Measurements from ENCODE around the gene UVRAG.

UVRAG gene

GRCh38 chr11:75776546-75776945 is 38.5 kb upstream of the UVRAG start:
- H3K9ac ChIP-seq (ENCODE audit: low read depth, low read length): no peak overlapping the region
- H3K27me3 ChIP-seq (ENCODE audit: control insufficient read depth, insufficient read depth, low read length): peaks cover 36% of the 10 kb centered on the region
- no peaks in the 10 kb centered on the region for H3K4me1 ChIP-seq (ENCODE audit: control insufficient read depth, insufficient read depth, low read length)

GRCh38 chr11:75777461-75778110 is 37.4 kb upstream of the UVRAG start:
- Histone ChIP-seq H3K9me3 (replicated peaks; ENCODE audit: low read length) (no peaks in the 10 kb centered on the region), H3K4me1 (ENCODE audit: control insufficient read depth, insufficient read depth, low read length) (peaks cover 2% of the 10 kb centered on the region), H3K4me2 (ENCODE audit: low read length) (no peak overlapping the region), H3K4me3 (ENCODE audit: low read length) (no peak overlapping the region), H3K27me3 (ENCODE audit: control insufficient read depth, insufficient read depth, low read length) (peaks cover 25% of the 10 kb centered on the region), H3K9ac (ENCODE audit: low read depth, low read length) (no peak overlapping the region), H3K36me3 (ENCODE audit: insufficient read depth, low read length) (no peaks in the 10 kb centered on the region)

More at GRCh38 chr11:75776546-75776945, 38.5 kb upstream of the UVRAG start:
- Histone ChIP-seq H3K4me3 (ENCODE audit: low read length) (no peak overlapping the region), H3K4me2 (ENCODE audit: low read length) (no peak overlapping the region), H3K36me3 (ENCODE audit: insufficient read depth, low read length) (no peaks in the 10 kb centered on the region), H3K9me3 (replicated peaks; ENCODE audit: low read length) (no peaks in the 10 kb centered on the region)

GRCh38 chr11:75778962-75779361 is 36.0 kb upstream of the UVRAG start:
- no peak overlapping the region for H3K9ac ChIP-seq (ENCODE audit: low read depth, low read length)
- no peaks in the 10 kb centered on the region for H3K36me3 ChIP-seq (ENCODE audit: insufficient read depth, low read length)
- H3K4me3 ChIP-seq (ENCODE audit: low read length): no peak overlapping the region
- H3K27me3 ChIP-seq (ENCODE audit: control insufficient read depth, insufficient read depth, low read length): peaks cover 20% of the 10 kb centered on the region
- peaks cover 13% of the 10 kb centered on the region for H3K4me1 ChIP-seq (ENCODE audit: control insufficient read depth, insufficient read depth, low read length)
- H3K4me2 ChIP-seq (ENCODE audit: low read length): no peak overlapping the region
- no peaks in the 10 kb centered on the region for H3K9me3 ChIP-seq (replicated peaks; ENCODE audit: low read length)

GRCh38 chr11:75779960-75780359 is 35.0 kb upstream of the UVRAG start:
- Histone ChIP-seq H3K4me1 (ENCODE audit: control insufficient read depth, insufficient read depth, low read length) (peaks cover 13% of the 10 kb centered on the region), H3K9me3 (replicated peaks; ENCODE audit: low read length) (no peaks in the 10 kb centered on the region)

GRCh38 chr11:75780888-75781287 is 34.1 kb upstream of the UVRAG start:
- Histone ChIP-seq H3K27me3 (ENCODE audit: control insufficient read depth, insufficient read depth, low read length) (peaks cover 10% of the 10 kb centered on the region), H3K4me1 (ENCODE audit: control insufficient read depth, insufficient read depth, low read length) (peaks cover 13% of the 10 kb centered on the region), H3K4me3 (ENCODE audit: low read length) (no peak overlapping the region), H3K9ac (ENCODE audit: low read depth, low read length) (no peak overlapping the region), H3K9me3 (replicated peaks; ENCODE audit: low read length) (no peaks in the 10 kb centered on the region), H3K36me3 (ENCODE audit: insufficient read depth, low read length) (no peaks in the 10 kb centered on the region), H3K4me2 (ENCODE audit: low read length) (no peak overlapping the region)

More at GRCh38 chr11:75779960-75780359, 35.0 kb upstream of the UVRAG start:
- H3K4me2 ChIP-seq (ENCODE audit: low read length): no peak overlapping the region
- no peak overlapping the region for H3K4me3 ChIP-seq (ENCODE audit: low read length)
- peaks cover 15% of the 10 kb centered on the region for H3K27me3 ChIP-seq (ENCODE audit: control insufficient read depth, insufficient read depth, low read length)
- no peaks in the 10 kb centered on the region for H3K36me3 ChIP-seq (ENCODE audit: insufficient read depth, low read length)
- no peak overlapping the region for H3K9ac ChIP-seq (ENCODE audit: low read depth, low read length)

GRCh38 chr11:75781296-75781695 is 33.7 kb upstream of the UVRAG start:
- Histone ChIP-seq H3K4me1 (ENCODE audit: control insufficient read depth, insufficient read depth, low read length) (peaks cover 13% of the 10 kb centered on the region), H3K27me3 (ENCODE audit: control insufficient read depth, insufficient read depth, low read length) (peaks cover 7% of the 10 kb centered on the region), H3K9me3 (replicated peaks; ENCODE audit: low read length) (no peaks in the 10 kb centered on the region), H3K9ac (ENCODE audit: low read depth, low read length) (no peak overlapping the region), H3K4me3 (ENCODE audit: low read length) (no peak overlapping the region), H3K4me2 (ENCODE audit: low read length) (no peak overlapping the region), H3K36me3 (ENCODE audit: insufficient read depth, low read length) (no peaks in the 10 kb centered on the region)

- H3K9ac ChIP-seq (ENCODE audit: low read depth, low read length): no peak overlapping the region
- peaks cover 13% of the 10 kb centered on the region for H3K4me1 ChIP-seq (ENCODE audit: control insufficient read depth, insufficient read depth, low read length)
- H3K9me3 ChIP-seq (replicated peaks; ENCODE audit: low read length): no peaks in the 10 kb centered on the region
- no peak overlapping the region for H3K4me2 ChIP-seq (ENCODE audit: low read length)
- H3K4me3 ChIP-seq (ENCODE audit: low read length): no peak overlapping the region
- H3K36me3 ChIP-seq (ENCODE audit: insufficient read depth, low read length): no peaks in the 10 kb centered on the region
- peaks cover 5% of the 10 kb centered on the region for H3K27me3 ChIP-seq (ENCODE audit: control insufficient read depth, insufficient read depth, low read length)
Measured at GRCh38 chr11:75781831-75782230, 33.2 kb upstream of the UVRAG start.

GRCh38 chr11:75782540-75783263 is 32.3 kb upstream of the UVRAG start:
- Histone ChIP-seq H3K4me2 (ENCODE audit: low read length) (no peak overlapping the region), H3K4me3 (ENCODE audit: low read length) (no peak overlapping the region), H3K36me3 (ENCODE audit: insufficient read depth, low read length) (no peaks in the 10 kb centered on the region), H3K4me1 (ENCODE audit: control insufficient read depth, insufficient read depth, low read length) (peaks cover 13% of the 10 kb centered on the region), H3K9ac (ENCODE audit: low read depth, low read length) (no peak overlapping the region), H3K27me3 (ENCODE audit: control insufficient read depth, insufficient read depth, low read length) (peaks cover 5% of the 10 kb centered on the region), H3K9me3 (replicated peaks; ENCODE audit: low read length) (no peaks in the 10 kb centered on the region)

- H3K4me3 ChIP-seq (ENCODE audit: low read length): no peak overlapping the region
- no peaks in the 10 kb centered on the region for H3K36me3 ChIP-seq (ENCODE audit: insufficient read depth, low read length)
- H3K4me1 ChIP-seq (ENCODE audit: control insufficient read depth, insufficient read depth, low read length): peaks cover 13% of the 10 kb centered on the region
- no peaks in the 10 kb centered on the region for H3K9me3 ChIP-seq (replicated peaks; ENCODE audit: low read length)
- H3K9ac ChIP-seq (ENCODE audit: low read depth, low read length): no peak overlapping the region
- H3K4me2 ChIP-seq (ENCODE audit: low read length): no peak overlapping the region
- peaks cover 10% of the 10 kb centered on the region for H3K27me3 ChIP-seq (ENCODE audit: control insufficient read depth, insufficient read depth, low read length)
Measured at GRCh38 chr11:75783416-75784084, 31.5 kb upstream of the UVRAG start.

- peaks cover 13% of the 10 kb centered on the region for H3K4me1 ChIP-seq (ENCODE audit: control insufficient read depth, insufficient read depth, low read length)
- H3K4me2 ChIP-seq (ENCODE audit: low read length): no peak overlapping the region
- peaks cover 10% of the 10 kb centered on the region for H3K27me3 ChIP-seq (ENCODE audit: control insufficient read depth, insufficient read depth, low read length)
- no peak overlapping the region for H3K4me3 ChIP-seq (ENCODE audit: low read length)
- H3K36me3 ChIP-seq (ENCODE audit: insufficient read depth, low read length): no peaks in the 10 kb centered on the region
- H3K9me3 ChIP-seq (replicated peaks; ENCODE audit: low read length): no peaks in the 10 kb centered on the region
- H3K9ac ChIP-seq (ENCODE audit: low read depth, low read length): no peak overlapping the region
Measured at GRCh38 chr11:75784085-75784478, 30.9 kb upstream of the UVRAG start.

- H3K36me3 ChIP-seq (ENCODE audit: insufficient read depth, low read length): no peaks in the 10 kb centered on the region
- H3K4me1 ChIP-seq (ENCODE audit: control insufficient read depth, insufficient read depth, low read length): peaks cover 13% of the 10 kb centered on the region
- H3K4me3 ChIP-seq (ENCODE audit: low read length): no peak overlapping the region
Measured at GRCh38 chr11:75784506-75784905, 30.5 kb upstream of the UVRAG start.

More at GRCh38 chr11:75784506-75784905, 30.5 kb upstream of the UVRAG start:
- H3K9me3 ChIP-seq (replicated peaks; ENCODE audit: low read length): no peaks in the 10 kb centered on the region
- H3K27me3 ChIP-seq (ENCODE audit: control insufficient read depth, insufficient read depth, low read length): peaks cover 13% of the 10 kb centered on the region
- H3K9ac ChIP-seq (ENCODE audit: low read depth, low read length): no peak overlapping the region
- no peak overlapping the region for H3K4me2 ChIP-seq (ENCODE audit: low read length)
